GM18505 (cell line): ENCODE data around the gene SEPTIN14.
"Not testable (repeated sequence)": the region's sequence is repeated elsewhere in the genome, so short reads cannot be mapped to it uniquely, and the experiment has no call there.

Experiments
- ATAC-seq: cut with Tn5 transposase; IDR thresholded peaks from one replicate; pipeline ENCODE4 v1.9.1; 2021; ENCODE audit not compliant: unreplicated experiment
- POLR2A ChIP-seq: IDR thresholded peaks from 4 replicates; pipeline ENCODE4 v1.6.1; 2011; ENCODE audit warnings: borderline replicate concordance; ENCODE audit not compliant: insufficient read depth, insufficient read length; ENCODE audit errors: extremely low read depth

SEPTIN14 gene

DNA sequence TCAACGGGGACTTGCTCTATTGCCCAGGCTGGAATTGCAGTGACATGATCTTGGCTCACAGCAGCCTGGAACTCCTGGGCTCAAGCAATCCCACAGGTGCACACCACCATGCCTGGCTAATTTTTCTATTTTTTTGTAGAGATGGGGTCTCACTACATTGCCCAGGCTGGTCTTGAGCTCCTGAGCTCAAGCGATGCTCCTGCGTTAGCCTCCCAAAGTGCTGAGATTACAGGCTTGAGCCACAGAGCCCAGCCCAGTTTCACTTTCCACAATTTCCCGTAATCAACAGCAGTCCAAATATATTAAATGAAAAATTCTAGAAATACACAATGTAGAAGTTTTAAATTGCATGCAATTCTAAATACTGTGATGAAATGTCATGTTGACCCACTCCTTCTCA lies 24.0 kb downstream of the SEPTIN14 start:
- no peak for TF ChIP-seq POLR2A
- no peak for ATAC-seq

DNA sequence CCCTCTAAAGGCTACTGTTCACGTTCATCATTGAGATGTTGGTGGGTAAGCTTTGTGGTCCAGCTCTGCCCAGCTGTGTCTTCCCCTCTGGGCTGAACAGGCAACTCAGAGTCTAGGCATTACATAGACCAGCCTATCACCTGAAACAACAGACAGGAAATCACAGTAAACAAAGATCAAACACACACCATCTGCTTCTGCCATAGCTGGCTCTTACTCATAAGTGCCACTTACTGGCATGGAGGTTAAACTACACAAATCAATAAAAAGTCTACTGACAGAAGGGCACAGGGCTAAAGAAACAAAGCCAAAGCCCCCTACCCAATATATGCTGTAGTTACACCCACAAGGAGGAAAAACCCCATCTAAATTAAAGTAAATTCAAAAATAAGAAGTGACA lies 35.0 kb downstream of the SEPTIN14 start:
- TF ChIP-seq POLR2A = no peak
- ATAC-seq = no peak

DNA sequence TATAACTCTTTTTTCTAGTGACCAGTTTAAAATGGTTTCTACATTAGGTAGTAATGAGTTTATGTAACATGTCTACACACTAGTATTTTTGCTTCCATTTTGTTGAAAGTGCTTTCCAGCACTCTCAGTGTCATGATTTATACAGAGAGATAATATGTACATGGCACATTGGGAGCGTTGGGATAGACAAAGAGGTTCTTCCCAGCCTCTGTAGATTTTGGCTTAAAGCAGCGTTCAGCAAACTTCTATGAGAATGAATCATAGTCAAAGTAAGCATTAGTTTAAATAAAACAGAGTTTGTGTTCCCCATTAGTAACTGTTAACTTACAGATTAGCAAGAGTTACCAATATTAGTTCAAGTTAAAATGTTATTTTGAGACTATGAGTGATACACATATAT lies 43.9 kb downstream of the SEPTIN14 start:
- TF ChIP-seq POLR2A = no peak
- no peak for ATAC-seq

DNA sequence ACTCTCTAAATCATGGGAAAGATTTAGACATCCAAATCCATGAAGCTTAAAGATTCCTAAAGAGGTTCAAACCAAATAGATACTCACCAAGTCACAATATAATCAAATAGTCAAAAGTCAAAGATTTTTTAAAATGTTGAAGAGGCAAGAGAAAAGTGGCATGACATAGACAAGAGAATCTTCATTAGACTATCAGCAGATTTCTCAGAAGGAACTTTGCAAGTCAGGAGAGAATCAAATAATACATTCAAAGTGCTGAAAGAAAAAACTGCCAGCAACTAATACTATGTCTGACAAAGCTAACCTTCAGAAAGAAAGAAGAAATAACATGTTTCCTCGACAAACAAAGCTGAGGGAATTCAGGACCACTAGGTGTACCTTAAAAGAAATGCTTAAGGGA lies 65.3 kb downstream of the SEPTIN14 start:
- not testable (repeated sequence) for ATAC-seq

DNA sequence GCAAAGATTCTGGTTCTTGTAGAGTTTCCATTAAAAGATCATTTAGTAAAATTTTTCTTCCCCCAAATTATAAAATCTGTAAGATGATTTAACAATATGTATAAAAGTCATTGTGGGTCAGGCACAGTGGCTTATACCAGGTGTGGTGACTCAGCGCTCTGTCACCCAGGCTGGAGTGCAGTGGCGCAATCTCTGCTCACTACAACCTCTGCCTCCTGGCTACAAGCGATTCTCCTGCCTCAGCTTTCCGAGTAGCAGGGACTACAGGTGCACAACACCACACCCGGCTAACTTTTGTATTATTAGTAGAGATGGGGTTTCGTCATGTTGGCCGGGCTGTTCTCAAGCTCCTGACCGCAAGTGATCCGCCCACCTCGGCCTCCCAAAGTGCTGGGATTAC lies 68.0 kb downstream of the SEPTIN14 start:
- no peak for TF ChIP-seq POLR2A

DNA sequence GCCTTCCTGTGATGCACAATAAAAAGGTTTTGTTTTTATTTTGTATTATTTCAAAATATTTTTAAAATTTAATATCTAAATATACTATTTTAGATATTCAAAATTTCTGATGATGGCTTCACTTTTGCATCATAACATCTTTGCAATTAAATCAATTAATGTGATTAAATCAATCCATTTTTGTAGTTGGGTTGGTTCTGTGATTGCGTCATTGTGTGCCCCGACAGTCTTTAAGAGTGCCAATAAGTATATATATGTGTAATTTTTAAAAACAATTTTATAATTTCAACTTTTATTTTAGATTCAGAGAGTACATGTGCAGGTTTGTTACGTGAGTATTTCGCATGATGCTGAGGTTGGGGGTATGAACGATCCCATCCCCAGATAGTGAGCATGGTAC lies 70.5 kb downstream of the SEPTIN14 start:
- ATAC-seq = no peak
- no peak for TF ChIP-seq POLR2A

More for the DNA sequence above, 68.0 kb downstream of the SEPTIN14 start:
- ATAC-seq = no peak

DNA sequence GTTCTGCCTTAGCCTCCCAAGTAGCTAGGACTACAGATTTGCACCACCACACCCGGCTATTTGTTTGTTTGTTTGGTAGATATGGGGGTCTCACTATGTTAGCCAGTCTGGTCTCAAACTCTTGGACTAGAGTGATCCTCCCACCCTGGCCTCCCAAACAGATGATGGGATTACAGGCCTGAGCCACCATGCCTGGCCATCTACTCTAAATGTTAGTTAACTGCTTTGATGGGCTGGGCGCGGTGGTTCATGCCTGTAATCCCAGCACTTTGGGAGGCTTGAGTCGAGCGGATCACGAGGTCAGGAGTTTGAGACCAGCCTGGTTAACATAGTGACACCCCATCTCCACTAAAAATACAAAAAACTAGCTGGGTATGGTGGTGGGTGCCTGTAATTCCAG lies 74.8 kb downstream of the SEPTIN14 start:
- ATAC-seq = no peak
- TF ChIP-seq POLR2A = no peak

DNA sequence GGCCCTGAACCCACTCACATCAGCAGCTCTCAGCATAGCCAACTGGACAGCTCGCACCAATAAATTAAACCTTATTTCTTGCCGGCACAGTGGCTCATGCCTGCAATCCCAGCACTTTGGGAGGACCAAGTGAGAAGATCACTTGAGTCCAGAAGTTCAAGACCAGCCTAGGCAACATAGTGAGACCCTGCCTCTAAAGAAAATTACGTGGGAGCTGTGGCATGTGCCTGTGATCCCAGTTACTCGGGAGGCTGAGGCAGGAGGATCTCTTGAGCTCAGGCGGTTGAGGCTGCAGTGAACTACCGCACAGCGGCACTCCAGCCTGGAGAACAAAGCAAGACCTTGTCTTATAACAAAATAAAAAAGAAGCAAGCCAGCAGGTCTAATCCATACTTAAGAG lies 75.7 kb downstream of the SEPTIN14 start:
- ATAC-seq = no peak
- TF ChIP-seq POLR2A = no peak

DNA sequence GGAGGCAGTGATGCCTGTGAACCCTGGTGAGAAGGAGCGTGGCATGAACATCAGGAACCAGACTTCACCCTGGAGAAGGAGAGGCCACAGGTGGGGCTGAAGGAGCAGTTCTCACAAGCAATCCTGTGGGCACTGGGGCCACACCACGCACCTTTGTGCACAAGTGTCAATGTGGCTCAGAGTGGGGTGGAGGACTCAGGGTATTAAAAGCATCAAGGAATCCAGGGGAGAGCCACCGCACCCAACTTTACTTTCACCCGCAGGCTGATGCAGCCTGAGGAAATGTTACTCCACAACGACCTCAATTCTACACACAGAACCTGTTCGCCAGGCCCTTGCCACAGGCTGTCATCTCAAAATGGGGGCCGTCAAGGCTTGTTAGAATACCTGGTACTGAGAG lies 77.1 kb downstream of the SEPTIN14 start:
- ATAC-seq = not testable (repeated sequence)

DNA sequence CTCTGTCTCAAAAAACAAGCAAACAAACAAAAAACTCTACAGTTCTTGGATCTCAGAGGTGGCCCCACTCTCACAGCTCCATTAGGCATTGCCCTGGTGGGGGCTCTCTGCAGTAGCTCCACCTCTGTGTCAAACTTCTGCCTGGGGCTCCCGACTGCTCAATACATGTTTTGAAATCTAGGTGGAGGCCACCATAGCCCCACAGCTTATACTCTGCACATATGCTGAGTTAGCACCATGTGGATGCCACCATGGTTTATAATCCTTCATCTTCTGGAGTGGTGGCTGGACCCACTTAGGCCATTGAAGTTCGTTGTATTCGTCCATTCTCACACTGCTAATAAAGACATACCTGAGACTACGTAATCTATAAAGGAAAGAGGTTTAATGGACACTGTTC lies 78.4 kb downstream of the SEPTIN14 start:
- TF ChIP-seq POLR2A = no peak

DNA sequence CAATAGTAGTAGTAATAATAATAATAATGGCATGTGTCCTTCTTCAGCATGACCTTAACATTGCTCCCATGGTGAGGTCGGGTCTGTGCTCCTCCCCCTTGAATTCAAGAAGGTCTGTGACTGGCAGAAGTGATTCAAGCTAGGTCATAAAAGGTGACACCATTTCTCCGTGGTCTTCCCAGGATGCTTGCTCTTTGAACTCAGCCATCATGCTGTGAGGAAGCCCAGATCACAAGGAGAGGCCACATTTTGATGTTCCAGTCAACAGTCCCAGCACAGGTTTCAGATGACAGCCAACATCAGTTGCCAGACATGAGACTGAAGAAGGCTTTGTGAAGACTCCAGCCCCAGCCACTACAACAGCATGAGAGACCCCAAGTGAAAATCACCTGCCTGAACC lies 83.9 kb downstream of the SEPTIN14 start:
- ATAC-seq = no peak
- no peak for TF ChIP-seq POLR2A

More for the DNA sequence above, 78.4 kb downstream of the SEPTIN14 start:
- ATAC-seq = no peak

DNA sequence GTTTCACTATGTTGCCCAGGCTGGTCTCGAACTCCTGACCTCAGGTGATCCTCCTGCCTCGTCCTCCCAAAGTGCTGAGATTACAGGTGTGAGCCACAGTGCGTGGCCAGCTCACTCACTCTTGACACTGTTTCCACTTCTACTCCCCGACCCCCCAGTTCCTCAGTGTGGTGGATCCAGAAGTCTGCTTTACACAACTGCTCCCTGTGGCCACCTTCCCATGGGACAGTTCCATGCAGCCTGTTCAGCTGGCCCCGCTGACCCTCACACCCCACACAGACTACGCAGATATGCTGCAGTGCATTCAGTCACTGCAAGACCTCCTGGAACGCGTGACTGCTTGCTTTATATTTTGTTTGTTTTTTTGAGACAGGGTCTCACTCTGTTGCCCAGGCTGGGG lies 86.4 kb downstream of the SEPTIN14 start:
- no peak for TF ChIP-seq POLR2A
- no peak for ATAC-seq

DNA sequence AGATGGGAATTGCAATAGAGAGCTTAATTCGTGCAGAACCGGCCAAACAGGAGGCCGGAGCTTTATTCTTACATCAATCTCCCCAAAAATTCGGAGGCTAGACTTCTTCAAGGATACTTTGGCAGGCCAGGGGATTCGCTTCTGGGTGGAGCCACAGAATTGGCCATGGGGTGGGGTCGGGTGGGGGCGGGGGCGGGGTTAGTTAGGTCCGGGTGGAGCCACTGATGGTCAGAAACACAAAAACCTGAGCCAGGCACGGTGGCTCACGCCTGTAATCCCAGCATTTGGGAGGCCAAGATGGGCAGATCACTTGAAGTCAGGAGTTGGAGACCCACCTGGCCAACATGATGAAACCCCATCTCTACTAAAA lies 87.5 kb downstream of the SEPTIN14 start:
- ATAC-seq = no peak
- TF ChIP-seq POLR2A = no peak

DNA sequence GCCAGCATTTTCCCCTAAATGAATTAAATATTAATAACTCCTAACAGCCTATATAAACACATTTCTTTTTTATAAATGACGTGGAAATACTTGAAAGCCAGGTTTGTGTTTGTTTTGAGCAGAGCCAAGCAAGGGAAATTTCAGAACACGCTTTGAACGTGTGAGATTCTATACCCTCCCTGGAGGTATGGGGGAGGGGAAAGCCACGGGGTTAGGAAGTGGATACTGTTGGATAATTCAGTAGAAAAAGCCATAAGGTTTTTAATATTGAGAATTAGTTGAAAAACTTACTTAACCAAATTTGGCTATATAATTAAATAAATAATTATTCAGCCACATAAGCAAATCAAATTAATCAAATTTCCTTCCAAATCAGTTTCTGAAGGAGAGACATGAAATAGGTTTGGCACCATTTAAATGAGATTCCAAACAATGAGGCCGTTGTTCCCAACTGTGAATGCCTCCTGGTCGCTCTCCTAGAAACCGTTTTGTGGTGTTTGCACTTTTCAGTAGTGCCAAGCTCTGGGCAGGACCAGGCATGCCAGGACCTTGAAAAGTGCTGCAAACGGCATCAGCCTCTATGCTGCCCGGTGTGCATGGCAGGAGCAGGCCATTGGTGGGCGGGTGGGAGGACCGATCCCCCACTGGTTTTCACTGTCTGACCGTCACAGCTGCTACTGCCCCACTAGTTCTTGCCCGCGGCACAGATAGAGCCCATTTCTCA lies 88.1 kb downstream of the SEPTIN14 start:
- no peak for ATAC-seq
- TF ChIP-seq POLR2A = no peak

DNA sequence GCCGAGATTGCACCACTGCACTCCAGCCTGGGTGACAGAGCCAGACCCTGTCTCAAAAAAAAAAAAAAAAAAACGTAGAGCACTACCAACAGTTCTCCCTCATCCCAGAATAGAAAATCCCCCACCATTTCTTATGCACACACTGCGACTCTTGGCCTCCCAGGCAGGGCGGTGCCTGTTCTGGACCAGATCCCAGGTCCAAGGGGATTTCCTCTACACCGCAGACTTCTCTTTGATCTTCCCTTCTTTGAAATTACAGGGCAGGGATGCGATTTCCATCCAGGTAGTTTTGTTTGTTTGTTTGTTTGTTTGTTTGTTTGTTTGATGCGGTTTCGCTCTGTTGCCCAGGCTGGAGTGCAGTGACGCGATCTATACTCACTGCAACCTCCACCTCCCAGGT lies 91.8 kb downstream of the SEPTIN14 start:
- no peak for TF ChIP-seq POLR2A
- ATAC-seq = no peak

DNA sequence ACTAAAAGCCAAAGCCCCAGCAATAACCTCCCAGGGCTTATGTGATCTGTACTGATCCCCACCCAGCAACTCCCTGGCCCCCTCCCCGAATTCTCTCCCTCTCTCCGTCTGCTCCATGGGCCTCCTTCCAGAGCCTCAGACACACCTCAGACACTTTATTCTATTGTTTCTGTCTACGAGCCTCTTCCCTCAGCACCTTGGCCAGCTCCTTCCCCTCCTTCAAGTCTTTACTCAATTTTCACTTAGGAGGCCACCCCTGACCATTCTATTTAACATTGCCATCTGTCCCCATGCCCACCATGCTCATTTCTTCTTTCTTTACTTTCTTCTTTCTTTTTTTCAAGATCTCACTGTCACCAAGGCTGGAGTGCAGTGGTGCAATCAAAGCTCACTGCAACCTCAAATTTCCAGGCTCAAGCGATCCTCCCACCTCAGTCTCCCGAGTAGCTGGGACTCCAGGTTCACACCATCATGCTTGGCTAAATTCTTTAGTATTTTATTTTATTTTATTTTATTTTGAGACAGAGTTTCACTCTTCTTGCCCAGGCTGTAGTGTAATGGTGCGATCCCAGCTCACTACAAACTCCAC lies 109.2 kb downstream of the SEPTIN14 start:
- ATAC-seq = not testable (repeated sequence)

DNA sequence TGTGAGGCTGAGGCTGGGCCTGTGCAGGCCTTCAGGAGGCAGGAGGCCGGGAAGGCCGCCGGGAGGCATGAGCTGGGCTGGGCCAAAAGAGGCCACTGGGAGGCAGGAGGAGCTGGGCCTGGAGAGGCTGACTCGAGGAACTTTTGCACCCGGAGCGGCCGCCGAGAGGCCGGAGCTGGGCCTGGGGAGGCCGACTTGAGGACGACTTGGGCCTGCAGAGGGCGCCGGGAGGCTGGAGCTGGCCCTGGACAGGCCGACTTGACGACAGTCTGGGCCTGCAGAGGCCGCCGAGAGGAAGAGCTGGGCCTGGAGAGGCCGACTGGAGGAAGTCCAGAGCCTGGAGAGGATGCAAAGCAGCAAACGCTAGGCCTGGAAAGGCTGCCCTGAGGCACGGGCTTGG lies 117.8 kb downstream of the SEPTIN14 start:
- not testable (repeated sequence) for ATAC-seq
